Neural progenitor cell (in vitro differentiated cells): ENCODE measurements around the gene SNX4. TPM values are rescaled to one million over a fixed set of nuclear protein-coding genes. Genes with fewer than 3 reads are reported as not detected.
"Not testable (repeated sequence)": the region's sequence is repeated elsewhere in the genome, so short reads cannot be mapped to it uniquely, and the experiment has no call there.

Source experiments
- DNase-seq: peaks from one replicate; pipeline ENCODE4 v3.0.0-alpha.2; 2016; ENCODE audit warnings: low spot score
- H2AFZ ChIP-seq: fragments of 200-600 bp; sonication (generic); replicated peaks from 2 replicates; pipeline ENCODE4 v1.6.1; 2016; ENCODE audit warnings: antibody characterized with exemption
- H3F3A ChIP-seq: fragments of 200-600 bp; sonication (generic); 2 replicates; pipeline ENCODE4 v1.6.1; 2016; ENCODE audit warnings: antibody characterized with exemption, low read depth
- H3K27ac ChIP-seq: fragments of 200-600 bp; sonication (generic); 2 replicates; pipeline ENCODE4 v1.5.1; 2016; ENCODE audit warnings: mild to moderate bottlenecking
- H3K27me3 ChIP-seq: fragments of 200-600 bp; sonication (generic); 2 replicates; pipeline ENCODE4 v1.6.1; 2016; ENCODE audit warnings: mild to moderate bottlenecking, moderate library complexity
- H3K36me3 ChIP-seq: fragments of 200-600 bp; sonication (generic); 2 replicates; pipeline ENCODE4 v1.5.1; 2016
- H3K4me1 ChIP-seq: fragments of 200-600 bp; sonication (generic); 2 replicates; pipeline ENCODE4 v1.6.1; 2016; ENCODE audit warnings: mixed run types
- H3K4me2 ChIP-seq: fragments of 200-600 bp; sonication (generic); 2 replicates; pipeline ENCODE4 v1.6.1; 2016
- H3K4me3 ChIP-seq: fragments of 200-600 bp; sonication (generic); 2 replicates; pipeline ENCODE4 v1.5.1; 2016
- H3K79me2 ChIP-seq: fragments of 200-600 bp; sonication (generic); 2 replicates; pipeline ENCODE4 v1.6.1; 2016; ENCODE audit warnings: low read depth
- H3K9ac ChIP-seq: fragments of 200-600 bp; sonication (generic); 2 replicates; pipeline ENCODE4 v1.6.1; 2016
- H3K9me3 ChIP-seq: fragments of 200-600 bp; sonication (generic); 2 replicates; pipeline ENCODE4 v1.5.1; 2016; ENCODE audit warnings: low read depth
- H4K20me1 ChIP-seq: fragments of 200-600 bp; sonication (generic); 2 replicates; pipeline ENCODE4 v1.6.1; 2016; ENCODE audit warnings: low read depth
- H3K27ac Mint-ChIP-seq: 3 replicates; pipeline ENCODE4 v1.8.0; 2021; ENCODE audit warnings: mixed read lengths
- H3K27me3 Mint-ChIP-seq: 2 replicates; pipeline ENCODE4 v1.8.0; 2022; ENCODE audit warnings: low read depth, mild to moderate bottlenecking, inconsistent platforms, moderate library complexity, mixed read lengths; ENCODE audit not compliant: insufficient read depth
- H3K36me3 Mint-ChIP-seq: 3 replicates; pipeline ENCODE4 v1.8.0; 2021; ENCODE audit warnings: mixed read lengths
- H3K4me1 Mint-ChIP-seq: 3 replicates; pipeline ENCODE4 v1.8.0; 2021; ENCODE audit warnings: mixed read lengths
- H3K4me3 Mint-ChIP-seq: 3 replicates; pipeline ENCODE4 v1.8.0; 2021; ENCODE audit warnings: mild to moderate bottlenecking, moderate library complexity, mixed read lengths
- H3K9me3 Mint-ChIP-seq: 3 replicates; pipeline ENCODE4 v1.8.0; 2020; ENCODE audit warnings: mixed read lengths
- CTCF ChIP-seq: fragments of 200-600 bp; sonication (generic); IDR thresholded peaks from 2 replicates; pipeline ENCODE4 v1.5.1; 2017; ENCODE audit warnings: antibody characterized with exemption, mild to moderate bottlenecking
- EZH2 ChIP-seq: fragments of 200-600 bp; sonication (generic); IDR thresholded peaks from 2 replicates; pipeline ENCODE4 v1.6.1; 2017; ENCODE audit warnings: antibody characterized with exemption, mild to moderate bottlenecking, moderate library complexity
- EZH2phosphoT487 ChIP-seq: fragments of 200-600 bp; sonication (generic); IDR thresholded peaks from 2 replicates; pipeline ENCODE4 v1.6.1; 2017; ENCODE audit warnings: antibody characterized with exemption
- total RNA-seq: library from RNA; depleted of rRNA; stranded (reverse); fragments of >200 nt; gene quantifications from 2 replicates; pipeline ENCODE4 v1.2.3, GENCODE V29; 2015; ENCODE audit warnings: low replicate concordance

SNX4 gene
- total RNA-seq, 1 donor from 2014 or later = 65.4 TPM

- Mint-ChIP-seq H3K4me1 (no peaks in the 10 kb centered on the region), H3K9me3 (no peaks in the 10 kb centered on the region), H3K27me3 (peaks cover 2% of the 10 kb centered on the region), H3K4me3 (no peak overlapping the region), H3K27ac (no peak overlapping the region), H3K36me3 (peaks cover 16% of the 10 kb centered on the region)
- Histone ChIP-seq H3K9ac (no peak overlapping the region), H3K9me3 (no peaks in the 10 kb centered on the region), H3K4me3 (no peak overlapping the region), H3K27ac (no peak overlapping the region), H2AFZ (no peak overlapping the region), H4K20me1 (no peaks in the 10 kb centered on the region), H3K4me1 (no peaks in the 10 kb centered on the region), H3K36me3 (no peaks in the 10 kb centered on the region), H3K79me2 (no peaks in the 10 kb centered on the region), H3F3A (no peaks in the 10 kb centered on the region), H3K4me2 (no peak overlapping the region), H3K27me3 (no peaks in the 10 kb centered on the region)
- TF ChIP-seq EZH2 = no peak
- TF ChIP-seq CTCF = no peak
- TF ChIP-seq EZH2phosphoT487 = no peak
- no peak for DNase-seq
These were observed 38.2 kb downstream of the SNX4 start for GRCh38 chr3:125481786-125482185.

- H3K27me3 Mint-ChIP-seq, DNase-seq, H3K27ac Mint-ChIP-seq, H3K79me2 ChIP-seq, H4K20me1 ChIP-seq, H3K9me3 Mint-ChIP-seq, H3K9ac ChIP-seq, H3F3A ChIP-seq, H3K4me1 Mint-ChIP-seq, H3K4me3 ChIP-seq, H3K4me2 ChIP-seq, H3K27ac ChIP-seq, H3K4me3 Mint-ChIP-seq, H3K4me1 ChIP-seq, H2AFZ ChIP-seq, H3K27me3 ChIP-seq, H3K9me3 ChIP-seq, H3K36me3 ChIP-seq: not testable (repeated sequence)
- H3K36me3 Mint-ChIP-seq = peaks cover 20% of the 10 kb centered on the region
These were observed 38.6 kb downstream of the SNX4 start for GRCh38 chr3:125481375-125481759.

- no peak overlapping the region for H3K4me2 ChIP-seq
- no peak overlapping the region for H3K4me3 ChIP-seq
- DNase-seq = no peak
- no peaks in the 10 kb centered on the region for H3K9me3 ChIP-seq
- H3K27me3 Mint-ChIP-seq = peaks cover under 1% of the 10 kb centered on the region
- H3K27me3 ChIP-seq = no peaks in the 10 kb centered on the region
- H3K27ac ChIP-seq = no peak overlapping the region
- no peaks in the 10 kb centered on the region for H3K36me3 ChIP-seq
- H3K4me1 ChIP-seq = no peaks in the 10 kb centered on the region
- H4K20me1 ChIP-seq = no peaks in the 10 kb centered on the region
- H3K4me3 Mint-ChIP-seq = no peak overlapping the region
- no peak overlapping the region for H2AFZ ChIP-seq
- no peak overlapping the region for H3K9ac ChIP-seq
- no peaks in the 10 kb centered on the region for H3K79me2 ChIP-seq
- H3K4me1 Mint-ChIP-seq = no peaks in the 10 kb centered on the region
- TF ChIP-seq EZH2 = no peak
- TF ChIP-seq CTCF = no peak
- TF ChIP-seq EZH2phosphoT487 = no peak
- H3F3A ChIP-seq = no peaks in the 10 kb centered on the region
- H3K9me3 Mint-ChIP-seq = no peaks in the 10 kb centered on the region
- peaks cover 18% of the 10 kb centered on the region for H3K36me3 Mint-ChIP-seq
- H3K27ac Mint-ChIP-seq = no peak overlapping the region
These were observed 39.2 kb downstream of the SNX4 start for GRCh38 chr3:125480656-125481374.

GRCh38 chr3:125479091-125479490, 40.9 kb downstream of the SNX4 start:
- Histone ChIP-seq H3K9ac (no peak overlapping the region), H3K27me3 (no peaks in the 10 kb centered on the region), H3K79me2 (no peaks in the 10 kb centered on the region), H3K36me3 (no peaks in the 10 kb centered on the region), H3K9me3 (no peaks in the 10 kb centered on the region), H3K4me1 (no peaks in the 10 kb centered on the region), H3F3A (no peaks in the 10 kb centered on the region), H4K20me1 (no peaks in the 10 kb centered on the region), H3K4me3 (no peak overlapping the region), H2AFZ (no peak overlapping the region), H3K27ac (no peak overlapping the region), H3K4me2 (no peak overlapping the region)
- no peaks in the 10 kb centered on the region for H3K27me3 Mint-ChIP-seq
- H3K9me3 Mint-ChIP-seq = no peaks in the 10 kb centered on the region
- H3K4me3 Mint-ChIP-seq = no peak overlapping the region
- TF ChIP-seq EZH2phosphoT487 = no peak
- no peak for TF ChIP-seq EZH2
- TF ChIP-seq CTCF = no peak
- peaks cover 18% of the 10 kb centered on the region for H3K36me3 Mint-ChIP-seq
- H3K27ac Mint-ChIP-seq = no peak overlapping the region
- H3K4me1 Mint-ChIP-seq = no peaks in the 10 kb centered on the region
- no peak for DNase-seq
